GM18868 (cell line): Measurements from ENCODE around the gene FNDC10.

Source experiments
- ATAC-seq: cut with Tn5 transposase; IDR thresholded peaks from one replicate; pipeline ENCODE4 v1.9.1; 2021; ENCODE audit warnings: mild to moderate bottlenecking, moderate library complexity; ENCODE audit not compliant: unreplicated experiment

The FNDC10 gene

DNA sequence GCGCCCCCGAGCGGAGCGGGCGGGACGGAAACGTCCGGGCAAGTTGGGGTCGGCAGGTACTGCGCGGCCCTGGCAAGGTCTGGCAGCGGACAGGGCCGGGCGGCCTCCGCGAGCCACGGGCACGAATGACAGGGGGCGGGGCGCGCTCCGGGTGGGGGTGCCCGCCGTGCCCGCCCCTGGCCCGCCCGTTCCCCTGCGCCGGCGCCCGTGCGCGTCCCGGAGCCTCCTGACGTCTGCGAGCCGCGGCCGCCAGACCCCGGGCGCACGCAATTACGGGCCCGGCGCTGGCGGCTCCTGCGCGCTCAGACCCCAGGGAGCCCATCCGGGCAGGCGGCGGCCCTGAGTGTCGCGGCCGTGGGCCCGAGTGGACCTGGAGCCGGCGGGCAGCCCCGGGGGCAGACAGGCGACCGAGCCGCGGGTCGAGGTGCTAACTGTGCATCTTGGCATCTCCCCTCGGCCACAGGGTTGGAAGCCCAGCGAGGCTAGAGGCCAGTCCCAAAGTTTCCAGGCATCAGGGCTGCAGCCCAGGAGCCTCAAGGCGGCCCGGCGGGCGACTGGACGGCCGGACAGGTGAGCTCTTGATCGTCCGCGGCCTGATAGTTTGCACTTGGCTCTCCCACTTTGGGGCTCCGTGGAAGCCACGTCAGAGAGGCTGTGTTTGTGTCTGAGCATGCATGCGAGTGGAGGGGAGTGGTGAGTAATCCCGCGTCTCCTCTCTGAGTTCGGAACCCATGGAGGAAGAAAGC is 16.3 kb upstream of the FNDC10 start:
- peak; percentile 19 for ATAC-seq

DNA sequence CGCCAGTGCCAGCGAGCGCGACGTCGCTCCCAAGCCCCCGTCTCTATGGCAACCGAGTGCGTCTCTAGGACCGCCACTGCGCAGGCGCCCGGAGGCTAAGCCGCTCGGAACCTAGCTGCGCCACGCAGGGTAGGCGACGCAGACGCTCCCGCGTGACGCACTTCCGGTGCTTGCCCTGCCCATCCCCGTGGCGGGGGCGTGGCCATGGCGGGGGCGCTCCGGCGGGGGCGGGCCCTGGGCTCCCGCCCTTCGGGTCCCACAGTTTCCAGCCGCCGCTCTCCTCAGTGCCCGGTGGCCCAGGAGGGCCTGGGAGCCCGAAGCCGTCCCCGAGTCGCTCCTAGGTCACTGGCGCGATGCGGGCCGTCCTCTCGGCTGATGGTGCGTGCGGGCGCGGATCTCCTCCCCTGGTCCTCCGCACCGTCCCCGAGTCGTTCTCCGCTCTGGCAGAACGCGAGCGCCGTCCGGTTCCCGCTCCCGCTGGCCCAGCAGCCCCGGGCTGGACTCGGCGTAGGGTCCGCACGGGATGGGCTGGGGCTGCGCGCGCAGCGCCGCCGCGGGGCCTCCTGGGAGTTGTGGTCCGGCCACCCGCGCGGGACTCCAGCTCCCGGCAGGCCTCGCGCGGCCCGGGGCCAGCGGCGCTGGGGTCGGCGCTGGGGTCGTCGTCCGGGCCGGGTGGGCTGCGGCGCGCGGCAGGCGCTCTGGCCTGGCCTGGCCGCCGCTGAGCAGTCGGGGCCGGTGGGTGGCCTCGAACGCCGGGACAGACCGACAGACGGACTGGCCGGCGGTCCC is 15.5 kb upstream of the FNDC10 start, which contains the start of gene MIB2:
Gene MIB2, plus strand, starts transcription at position 245 of the 789 bp plus-strand sequence. CDS start 7,953 bp downstream, outside the sequence.
- ATAC-seq, result peak; percentile 84

DNA sequence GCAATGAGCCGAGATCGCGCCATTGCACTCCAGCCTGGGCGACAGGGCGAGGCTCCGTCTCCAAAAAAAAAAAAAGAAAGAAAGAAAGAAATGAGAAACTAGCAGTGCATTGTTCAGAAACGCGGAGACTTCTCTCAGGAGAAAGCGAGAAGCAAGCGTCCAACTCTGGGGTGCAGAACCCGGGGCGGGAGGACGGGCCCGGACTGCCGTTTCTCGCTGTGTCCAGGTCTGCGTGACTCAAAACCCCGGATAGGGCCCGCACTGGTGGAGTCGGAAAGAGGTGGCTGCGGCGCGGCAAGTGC is 15.0 kb upstream of the FNDC10 start:
- ATAC-seq, result no peak

- no peak for ATAC-seq
Measured at GRCh38 chr1:1614204-1614953, 14.4 kb upstream of the FNDC10 start.

DNA sequence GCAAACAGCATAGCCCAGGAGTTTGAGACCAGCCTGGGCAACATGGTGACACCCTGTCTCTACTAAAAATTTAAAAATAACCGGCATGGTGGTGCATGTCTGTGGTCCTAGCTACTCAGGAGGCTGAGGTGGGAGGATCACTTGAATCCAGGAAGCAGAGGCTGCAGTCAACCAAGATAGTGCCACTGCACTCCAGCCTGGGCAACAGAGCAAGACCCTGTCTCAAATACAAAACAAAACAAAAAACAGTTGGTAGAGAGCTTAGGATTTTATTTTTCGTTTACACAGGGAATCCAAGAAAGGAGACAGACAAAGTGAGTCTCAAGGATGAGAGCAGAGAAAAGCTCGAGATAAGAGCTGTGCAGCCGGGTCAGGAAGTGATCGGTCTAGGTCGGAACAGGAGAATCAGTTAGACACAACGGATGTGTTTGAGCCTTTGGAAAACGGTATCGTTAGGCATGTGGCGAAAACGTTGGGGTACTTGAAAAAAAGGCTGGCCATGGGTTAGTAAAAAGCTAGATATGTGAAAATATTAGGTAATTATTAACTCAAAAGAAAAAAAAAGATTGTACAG is 13.7 kb upstream of the FNDC10 start:
- no peak for ATAC-seq

- ATAC-seq, result no peak
Measured at GRCh38 chr1:1612104-1612400, 12.1 kb upstream of the FNDC10 start.

DNA sequence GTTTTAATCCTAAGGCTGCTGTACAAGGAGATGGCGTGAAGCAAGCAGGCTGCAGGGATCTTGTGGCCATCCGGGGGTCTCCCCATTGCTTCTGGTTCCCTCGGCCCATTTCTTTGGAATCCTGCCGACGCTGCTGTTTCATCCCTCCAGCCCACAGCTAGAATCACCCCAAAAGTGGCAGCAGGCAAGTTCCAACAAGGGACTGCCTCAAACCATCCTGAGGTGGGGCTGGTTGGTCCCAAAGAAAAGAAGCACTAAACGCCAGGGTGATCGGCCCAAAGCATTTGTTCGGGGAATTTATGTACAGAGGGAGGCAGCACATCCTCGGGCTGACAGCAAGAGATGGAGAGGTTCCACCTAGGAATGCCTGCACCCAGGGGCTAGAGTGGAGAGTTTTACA is 10.9 kb upstream of the FNDC10 start:
- ATAC-seq, result no peak

GRCh38 chr1:1609822-1610485 is 10.0 kb upstream of the FNDC10 start:
- ATAC-seq, result no peak

- no peak for ATAC-seq
Measured at GRCh38 chr1:1606232-1606631, 6.3 kb upstream of the FNDC10 start.

- ATAC-seq, result no peak
Measured at GRCh38 chr1:1605724-1606123, 5.8 kb upstream of the FNDC10 start.

DNA sequence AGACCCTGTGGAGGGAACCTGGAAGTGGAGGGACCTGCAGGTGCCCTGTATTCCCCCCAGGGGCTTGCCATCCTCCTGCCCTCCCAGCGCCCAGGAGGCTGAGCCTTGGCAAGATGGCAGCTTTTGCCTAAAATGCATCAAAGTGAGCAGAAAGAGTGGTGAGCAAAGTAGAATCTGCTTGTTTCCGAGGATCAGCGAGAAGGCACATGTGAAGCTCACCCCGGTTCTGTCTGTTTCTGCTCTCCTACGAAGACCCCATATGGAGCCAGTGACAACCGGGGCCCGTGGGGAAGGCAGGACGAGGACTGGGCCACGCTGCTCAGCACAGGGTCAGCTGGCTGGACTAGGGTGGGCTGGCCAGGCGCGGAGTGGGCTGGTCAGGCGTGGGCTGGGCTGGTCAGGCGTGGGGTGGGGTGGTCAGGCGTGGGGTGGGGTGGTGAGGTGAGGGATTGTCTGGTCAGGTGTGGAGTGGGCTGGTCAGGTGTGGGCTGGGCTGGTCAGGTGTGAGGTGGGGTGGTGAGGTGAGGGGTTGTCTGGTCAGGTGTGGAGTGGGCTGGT is 5.2 kb upstream of the FNDC10 start:
- ATAC-seq, result no peak

DNA sequence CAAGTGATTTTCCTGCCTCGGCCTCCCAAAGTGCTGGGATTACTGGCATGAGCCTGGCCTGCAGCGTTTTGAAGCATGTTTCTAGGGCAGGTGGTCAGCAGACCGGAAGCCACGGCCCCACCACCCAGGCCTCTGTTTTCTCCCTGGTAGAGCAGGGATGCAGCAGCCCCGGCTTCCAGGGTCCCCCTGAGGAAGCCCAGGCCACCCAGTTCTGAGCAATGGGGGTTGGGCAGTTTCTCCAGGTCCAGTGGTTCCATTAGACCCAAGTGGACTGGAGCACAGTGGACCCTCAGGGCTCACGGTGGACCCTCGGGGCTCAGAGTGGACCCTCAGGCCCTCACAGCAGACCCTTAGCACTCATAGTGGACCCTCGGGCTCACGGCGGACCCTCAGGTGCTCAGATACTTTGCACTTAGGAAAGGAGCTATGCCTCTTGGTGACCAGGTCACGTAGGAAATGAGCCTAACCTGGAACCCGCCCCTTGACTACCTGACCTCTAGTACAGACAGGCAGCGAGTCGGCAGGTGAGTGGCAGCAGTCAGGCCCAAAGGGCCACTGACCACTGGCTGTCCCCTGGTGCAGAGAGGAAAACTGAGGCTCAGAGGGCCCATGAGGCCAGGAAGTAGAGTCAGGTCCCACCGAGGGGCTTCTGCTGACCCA is 4.6 kb upstream of the FNDC10 start:
- no peak for ATAC-seq

DNA sequence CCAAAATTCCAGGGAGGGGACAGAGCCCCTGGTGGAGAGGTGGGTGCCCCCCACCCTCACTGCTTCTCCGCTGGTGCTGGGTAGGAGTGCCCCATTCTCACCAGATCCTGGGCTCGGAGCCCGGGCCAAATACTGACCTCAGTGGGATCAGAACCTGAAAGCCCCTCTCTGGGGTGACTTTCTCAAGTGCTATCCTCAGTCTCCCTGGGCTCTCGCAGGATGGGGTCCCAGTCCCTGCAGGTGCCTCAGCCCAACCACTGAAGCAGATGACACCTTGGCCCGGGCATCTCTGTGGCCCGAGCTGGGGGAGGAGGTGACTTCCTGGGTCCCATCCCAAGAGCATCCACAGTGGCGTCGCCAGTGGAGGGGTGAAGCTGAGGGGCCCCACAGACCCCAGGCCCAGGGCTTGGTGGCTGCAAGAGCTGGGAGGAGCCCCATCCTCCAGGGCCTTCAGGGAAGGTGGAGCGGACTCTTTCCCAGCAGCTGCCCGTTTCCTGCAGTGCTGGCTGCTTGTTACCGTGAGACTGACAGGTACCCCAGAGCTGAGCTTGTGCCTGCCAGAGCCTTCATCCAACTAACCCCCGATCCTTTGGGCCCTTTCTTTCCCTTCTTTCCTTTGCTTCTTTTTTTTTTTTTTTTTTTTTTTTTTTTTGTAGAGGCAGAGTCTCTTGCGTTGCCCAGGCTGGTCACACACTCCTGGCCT is 3.9 kb upstream of the FNDC10 start:
- ATAC-seq, result no peak

DNA sequence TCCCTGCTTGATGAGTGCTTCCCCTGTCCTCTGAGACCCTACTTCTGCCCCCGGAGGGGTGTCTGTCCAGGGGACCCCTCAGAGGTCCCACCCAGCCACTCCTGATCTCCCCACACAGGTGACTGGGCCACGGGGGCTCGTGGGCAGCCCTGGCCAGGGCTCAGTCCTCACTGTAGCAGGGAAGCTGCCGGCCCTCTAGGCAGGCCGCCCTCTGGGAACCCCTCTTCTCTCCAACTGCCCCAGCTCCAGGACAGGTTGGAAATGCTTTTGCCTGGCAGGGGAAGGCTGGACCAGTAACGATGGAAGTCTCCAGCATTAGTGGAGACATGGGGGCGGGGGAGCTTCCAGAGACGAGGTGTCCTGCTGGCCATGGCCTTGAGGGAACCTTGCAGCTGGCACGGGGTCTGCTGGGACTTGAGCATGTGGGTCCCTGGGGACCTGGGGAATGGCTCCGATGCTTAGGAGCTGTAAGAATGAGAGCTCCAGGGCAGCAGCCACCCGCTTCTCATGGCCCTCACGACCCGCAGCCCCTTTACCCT is 3.1 kb upstream of the FNDC10 start:
- no peak for ATAC-seq

DNA sequence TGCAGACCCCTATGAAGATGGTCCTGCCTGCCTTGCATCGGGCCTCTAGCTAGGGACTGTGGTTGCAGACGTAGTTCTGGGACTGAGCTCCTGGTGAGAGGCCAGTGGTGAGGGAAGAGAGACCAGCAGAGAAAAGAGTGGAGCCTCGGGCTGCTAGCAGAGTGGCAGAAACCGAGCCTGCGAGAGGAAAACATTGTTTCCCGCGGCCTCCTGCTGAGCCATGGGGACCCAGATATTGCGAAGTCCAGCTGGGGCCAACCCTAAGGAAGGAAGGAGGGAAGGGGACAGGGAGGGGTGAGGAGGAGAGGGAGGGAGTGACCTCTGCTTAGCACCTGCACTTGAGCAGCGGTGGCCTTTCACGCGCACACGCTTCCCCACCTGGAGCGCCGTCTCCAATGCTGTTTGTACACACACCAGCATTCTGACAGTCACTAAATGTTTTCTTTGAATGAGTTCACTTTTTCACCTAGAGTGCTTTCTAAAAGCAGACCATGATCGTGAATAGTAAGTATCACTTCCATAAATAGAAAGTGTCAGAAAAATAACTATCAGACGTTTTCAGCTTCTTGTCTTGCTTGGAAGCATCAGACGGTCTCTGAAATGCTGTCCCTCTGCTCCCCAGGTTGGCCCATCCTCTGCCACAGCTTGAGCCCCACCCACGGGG is 2.5 kb upstream of the FNDC10 start:
- no peak for ATAC-seq

- ATAC-seq, result no peak
Measured at GRCh38 chr1:1601564-1602303, 1.8 kb upstream of the FNDC10 start.

- ATAC-seq, result no peak
Measured at GRCh38 chr1:1600861-1601563, 1.1 kb upstream of the FNDC10 start.
